CD4-positive, CD25-positive, alpha-beta regulatory T cell (primary cell): ENCODE results near the gene SZT2. TPM values are rescaled to one million over a fixed set of nuclear protein-coding genes. Genes with fewer than 3 reads are reported as not detected.
A peak's percentile ranks its signal among the peaks of the same experiment; 100 is the strongest.
"Not testable (repeated sequence)": the region's sequence is repeated elsewhere in the genome, so short reads cannot be mapped to it uniquely, and the experiment has no call there.

Source experiments
- ATAC-seq, 2 donors: fragments of 150-1000 bp; cut with Tn5 transposase; one replicate each; pipeline ENCODE4 v1.10.0; 2021; ENCODE audit warnings: low read depth in 2 of 2, moderate number of reproducible peaks in 2 of 2, moderate library complexity in 1 of 2
- DNase-seq, 3 donors: peaks; one replicate each; pipeline versions ENCODE4 v3.0.0 to v3.0.0-alpha.2; 2012 to 2022; ENCODE audit warnings: mixed read lengths in 1 of 3
- H3K27ac ChIP-seq: one replicate; pipeline ENCODE4 v1.7.0; 2013; ENCODE audit warnings: mild to moderate bottlenecking, low read length; ENCODE audit not compliant: insufficient read depth, poor library complexity, severe bottlenecking
- H3K27me3 ChIP-seq: one replicate; pipeline ENCODE4 v1.7.0; 2013; ENCODE audit warnings: low read length; ENCODE audit not compliant: control insufficient read depth, insufficient read depth
- H3K36me3 ChIP-seq: one replicate; pipeline ENCODE4 v1.7.0; 2013; ENCODE audit warnings: mild to moderate bottlenecking, low read length, moderate library complexity; ENCODE audit not compliant: control insufficient read depth, insufficient read depth
- H3K4me1 ChIP-seq: 2 replicates; pipeline ENCODE4 v1.7.0; 2013; ENCODE audit warnings: mild to moderate bottlenecking, low read length; ENCODE audit not compliant: insufficient read depth, control insufficient read depth, poor library complexity, severe bottlenecking
- H3K4me3 ChIP-seq: one replicate; pipeline ENCODE4 v1.7.0; 2013; ENCODE audit warnings: low read depth, mild to moderate bottlenecking, low read length, moderate library complexity
- H3K9me3 ChIP-seq, 2 experiments: 1 replicate in 1 of 2; 2 replicates in 1 of 2; pipeline ENCODE4 v1.7.0; 2013; ENCODE audit warnings: low read length in 2 of 2, mild to moderate bottlenecking in 1 of 2, moderate library complexity in 1 of 2; ENCODE audit not compliant: control insufficient read depth in 2 of 2
- H3K27ac Mint-ChIP-seq, 3 donors: one replicate each; pipeline ENCODE4 v1.8.0; 2020 to 2022; ENCODE audit warnings: mild to moderate bottlenecking in 3 of 3, mixed read lengths in 3 of 3, moderate library complexity in 2 of 3
- H3K27me3 Mint-ChIP-seq: one replicate; pipeline ENCODE4 v1.8.0; 2022; ENCODE audit warnings: mild to moderate bottlenecking, mixed read lengths
- H3K36me3 Mint-ChIP-seq: one replicate; pipeline ENCODE4 v1.8.0; 2020; ENCODE audit warnings: mixed read lengths
- H3K4me1 Mint-ChIP-seq, 4 donors: one replicate each; pipeline ENCODE4 v1.8.0; 2020 to 2022; ENCODE audit warnings: mixed read lengths in 4 of 4, mild to moderate bottlenecking in 1 of 4
- H3K4me3 Mint-ChIP-seq, 4 donors: one replicate each; pipeline ENCODE4 v1.8.0; 2020 to 2022; ENCODE audit warnings: mild to moderate bottlenecking in 4 of 4, mixed read lengths in 4 of 4, moderate library complexity in 3 of 4
- H3K9me3 Mint-ChIP-seq, 7 donors: one replicate each; pipeline ENCODE4 v1.8.0; 2020 to 2022; ENCODE audit warnings: mixed read lengths in 7 of 7, mild to moderate bottlenecking in 3 of 7, moderate library complexity in 2 of 7
- polyA plus RNA-seq, 4 donors: library from polyadenylated mRNA; unstranded; fragments of 300-500 nt; fragmentation: Illumina TruSeq; gene quantifications; one replicate each; pipeline ENCODE4 v1.2.3, GENCODE V29; 2021
- total RNA-seq: library from RNA; stranded (reverse); gene quantifications from one replicate; pipeline ENCODE4 v1.2.3, GENCODE V29; 2022

The SZT2 gene
- total and polyA plus RNA-seq, 5 donors from 2014 or later = 1.5 to 107 (median 3.9) TPM

DNA sequence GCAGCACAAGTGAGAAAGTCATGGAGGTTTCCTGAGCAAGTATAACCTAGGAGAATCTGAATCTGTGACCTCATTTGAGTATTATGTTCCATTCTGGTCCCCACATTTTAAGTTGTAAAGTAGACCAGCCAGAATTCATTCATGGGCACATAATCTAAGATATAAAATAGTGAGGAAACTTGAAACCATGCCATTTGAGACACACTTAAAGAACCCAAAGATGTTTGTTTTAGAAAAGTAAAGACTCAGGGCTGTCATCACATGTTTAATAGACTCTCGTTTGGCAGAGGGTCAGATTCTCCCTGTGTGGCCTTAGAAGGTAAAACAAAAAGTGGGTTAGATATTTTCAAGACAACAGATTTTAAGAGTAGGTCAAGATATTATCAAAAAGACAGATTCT is 6.4 kb downstream of the SZT2 start:
- H3K36me3 Mint-ChIP-seq = peaks cover 11% of the 10 kb centered on the region
- Histone ChIP-seq H3K4me1 (no peaks in the 10 kb centered on the region), H3K9me3 (no peaks in the 10 kb centered on the region), H3K36me3 (peaks cover 10% of the 10 kb centered on the region), H3K4me3 (no peak overlapping the region), H3K27ac (no peak overlapping the region), H3K27me3 (no peaks in the 10 kb centered on the region)
- H3K9me3 Mint-ChIP-seq = no peaks in the 10 kb centered on the region
- H3K27me3 Mint-ChIP-seq = no peaks in the 10 kb centered on the region
- no peak for ATAC-seq
- DNase-seq = no peak
- H3K4me3 Mint-ChIP-seq = no peak overlapping the region
- peaks cover 7 to 36% (median 32%) of the 10 kb centered on the region in 4 donors for H3K4me1 Mint-ChIP-seq
- peak overlapping the region in 1 of 3 donors; percentile 5 for H3K27ac Mint-ChIP-seq

DNA sequence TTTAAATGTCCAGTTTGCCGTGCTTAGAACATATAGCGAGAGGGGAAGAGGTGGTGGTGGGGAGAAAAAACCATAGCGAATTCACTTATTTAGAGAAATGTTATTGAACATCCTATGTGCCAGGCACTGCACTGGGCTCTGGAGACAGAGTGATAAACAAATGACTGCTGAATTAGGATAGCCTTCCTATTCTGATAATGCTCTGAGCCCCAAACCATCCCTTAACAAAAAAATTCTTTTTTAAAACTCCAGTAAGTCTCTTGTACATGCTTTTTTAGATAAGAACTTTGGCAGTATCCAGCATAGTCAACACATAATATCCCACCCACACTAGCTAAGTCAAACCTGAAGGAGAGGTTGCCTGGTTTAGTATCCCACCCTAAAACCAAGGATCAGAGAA is 8.5 kb downstream of the SZT2 start:
- peaks cover 24% of the 10 kb centered on the region for H3K36me3 Mint-ChIP-seq
- no peak for DNase-seq
- no peak overlapping the region for H3K27ac Mint-ChIP-seq
- Histone ChIP-seq H3K27me3 (no peaks in the 10 kb centered on the region), H3K9me3 (no peaks in the 10 kb centered on the region), H3K4me3 (no peak overlapping the region), H3K27ac (no peak overlapping the region), H3K36me3 (peaks cover 19% of the 10 kb centered on the region), H3K4me1 (no peaks in the 10 kb centered on the region)
- no peaks in the 10 kb centered on the region for H3K9me3 Mint-ChIP-seq
- no peak for ATAC-seq
- H3K4me3 Mint-ChIP-seq = no peak overlapping the region
- H3K27me3 Mint-ChIP-seq = no peaks in the 10 kb centered on the region
- H3K4me1 Mint-ChIP-seq = peaks cover 4 to 32% (median 27%) of the 10 kb centered on the region in 4 donors

DNA sequence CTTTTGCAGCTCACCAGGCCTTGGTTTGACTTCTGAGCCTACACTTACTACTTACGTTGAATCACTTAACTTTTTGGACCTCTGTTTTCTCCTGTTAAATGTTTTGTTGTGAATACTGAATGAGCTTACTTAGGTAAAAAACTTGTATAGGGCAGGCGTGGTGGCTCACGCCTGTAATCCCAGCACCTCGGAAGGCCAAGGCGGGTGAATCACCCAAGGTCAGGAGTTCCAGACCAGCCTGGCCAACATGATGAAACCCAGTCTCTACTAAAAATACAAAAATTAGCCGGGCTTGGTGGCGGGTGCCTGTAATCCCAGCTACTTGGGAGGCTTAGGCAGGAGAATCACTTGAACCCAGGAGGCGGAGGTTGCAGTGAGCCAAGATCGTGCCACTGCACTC is 10.7 kb downstream of the SZT2 start:
- H3K27ac ChIP-seq, H3K9me3 ChIP-seq, ATAC-seq, DNase-seq, H3K27me3 ChIP-seq, H3K4me3 ChIP-seq, H3K27ac Mint-ChIP-seq, H3K4me3 Mint-ChIP-seq, H3K4me1 ChIP-seq, H3K9me3 Mint-ChIP-seq, H3K27me3 Mint-ChIP-seq: not testable (repeated sequence)
- H3K36me3 Mint-ChIP-seq = peaks cover 39% of the 10 kb centered on the region
- H3K4me1 Mint-ChIP-seq = peaks cover 4 to 28% (median 17%) of the 10 kb centered on the region in 4 donors
- peaks cover 37% of the 10 kb centered on the region for H3K36me3 ChIP-seq

DNA sequence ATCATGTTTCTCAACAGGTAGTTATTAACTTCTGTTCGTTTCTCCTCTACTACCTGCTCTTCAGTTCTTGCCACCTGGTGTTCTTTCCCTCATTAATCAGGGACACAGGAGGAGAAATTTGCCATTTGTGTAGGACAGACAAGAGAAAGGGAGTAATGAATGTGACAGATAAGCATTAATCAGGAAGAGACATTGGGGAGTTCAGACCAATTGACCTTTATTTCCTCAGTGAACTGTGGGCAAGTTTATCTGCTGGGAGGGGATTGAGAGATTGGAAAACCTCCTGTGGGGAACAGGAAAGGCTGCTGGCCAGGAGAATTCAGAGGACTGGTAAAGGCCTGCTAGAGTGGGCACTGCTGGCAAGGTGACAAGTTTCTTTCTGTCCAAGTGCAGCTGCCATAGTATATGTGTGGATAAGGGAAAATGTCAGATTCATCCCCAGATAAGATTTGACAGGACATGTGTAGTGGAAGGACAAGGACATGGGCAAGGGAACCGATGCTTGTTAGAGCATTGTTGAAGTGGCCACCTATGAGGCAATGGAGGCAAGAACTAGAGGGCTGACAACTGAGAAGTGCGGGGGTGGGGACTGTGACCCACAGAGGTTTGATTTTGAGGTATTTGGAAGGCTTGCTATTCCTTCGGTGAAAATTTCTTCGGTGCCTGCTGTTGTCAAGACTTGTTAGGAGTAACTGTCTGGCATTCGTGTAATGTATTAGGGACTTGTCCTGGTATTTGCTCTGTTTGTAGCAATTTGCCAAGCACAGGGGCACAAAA is 12.6 kb downstream of the SZT2 start:
- peaks cover 46% of the 10 kb centered on the region for H3K36me3 ChIP-seq
- H3K9me3 ChIP-seq = no peaks in the 10 kb centered on the region
- no peak overlapping the region for H3K4me3 ChIP-seq
- Mint-ChIP-seq H3K9me3 (no peaks in the 10 kb centered on the region), H3K27ac (peak overlapping the region in 2 of 3 donors; percentile 15 to 59), H3K4me1 (peaks cover 8 to 25% (median 17%) of the 10 kb centered on the region in 4 donors), H3K36me3 (peaks cover 45% of the 10 kb centered on the region), H3K4me3 (no peak overlapping the region), H3K27me3 (no peaks in the 10 kb centered on the region)
- DNase-seq (no peak), ATAC-seq (no peak)
- H3K27ac ChIP-seq = no peak overlapping the region
- no peaks in the 10 kb centered on the region for H3K4me1 ChIP-seq
- H3K27me3 ChIP-seq = no peaks in the 10 kb centered on the region

DNA sequence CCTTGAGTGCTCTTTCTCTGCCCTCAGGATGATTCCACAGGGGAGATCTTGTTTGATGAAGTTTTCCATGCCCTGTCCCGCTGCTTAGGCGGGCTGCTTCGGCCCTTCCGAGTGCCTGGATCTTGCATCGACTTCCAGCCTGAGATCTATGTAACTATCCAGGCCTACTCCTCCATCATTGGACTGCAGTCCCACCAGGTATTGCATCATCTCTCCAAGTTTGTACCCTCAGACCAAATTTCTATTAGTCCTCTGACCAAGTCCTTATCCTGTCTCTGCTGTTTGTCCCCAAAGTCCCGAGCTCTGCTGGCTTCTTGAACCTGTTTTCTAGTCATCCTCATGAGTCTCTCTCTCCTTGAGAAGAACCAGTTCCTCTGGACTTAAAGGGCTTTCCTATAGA is 14.7 kb downstream of the SZT2 start:
- ATAC-seq (no peak), DNase-seq (no peak)
- no peak overlapping the region for H3K27ac ChIP-seq
- Mint-ChIP-seq H3K27me3 (no peaks in the 10 kb centered on the region), H3K4me3 (no peak overlapping the region), H3K9me3 (no peaks in the 10 kb centered on the region), H3K4me1 (peaks cover 13 to 15% (median 13%) of the 10 kb centered on the region in 4 donors), H3K27ac (peak overlapping the region in 1 of 3 donors; percentile 41), H3K36me3 (peaks cover 49% of the 10 kb centered on the region)
- H3K27me3 ChIP-seq = no peaks in the 10 kb centered on the region
- no peak overlapping the region for H3K4me3 ChIP-seq
- peaks cover 60% of the 10 kb centered on the region for H3K36me3 ChIP-seq
- no peaks in the 10 kb centered on the region for H3K9me3 ChIP-seq
- H3K4me1 ChIP-seq = no peaks in the 10 kb centered on the region

DNA sequence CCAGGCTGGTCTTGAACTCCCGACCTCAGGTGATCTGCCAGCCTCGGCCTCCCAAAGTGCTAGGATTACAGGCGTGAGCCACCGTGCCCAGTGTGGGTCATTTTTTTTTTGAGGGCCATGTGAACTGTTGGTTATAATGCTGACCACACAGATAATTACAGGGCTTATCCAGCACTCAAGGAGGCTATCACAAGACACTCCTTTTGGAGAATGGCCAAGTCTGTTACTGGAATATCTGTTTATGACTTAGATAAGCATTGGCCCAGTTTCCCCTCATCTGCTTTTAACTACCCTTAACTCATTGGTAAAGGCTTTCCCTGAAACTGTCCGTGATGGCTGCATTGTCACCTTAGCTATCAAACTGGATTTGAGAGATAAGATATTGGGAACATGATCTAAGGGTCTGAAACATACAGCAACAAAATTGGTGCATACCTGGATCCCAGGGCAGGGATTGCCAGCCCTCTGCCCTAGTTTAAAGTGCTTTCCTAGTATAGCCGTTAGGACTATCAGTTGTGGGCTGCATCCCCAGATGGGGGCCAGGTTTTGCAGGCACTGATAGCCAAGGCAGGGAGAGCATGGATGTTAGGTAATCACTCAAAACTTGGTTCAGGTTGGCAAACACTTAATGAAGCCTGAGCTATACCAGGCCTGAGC is 15.6 kb downstream of the SZT2 start:
- H3K36me3 Mint-ChIP-seq = peaks cover 56% of the 10 kb centered on the region
- Histone ChIP-seq H3K9me3 (no peaks in the 10 kb centered on the region), H3K4me1 (no peaks in the 10 kb centered on the region), H3K27me3 (no peaks in the 10 kb centered on the region), H3K36me3 (peaks cover 60% of the 10 kb centered on the region), H3K4me3 (no peak overlapping the region), H3K27ac (no peak overlapping the region)
- peak overlapping the region in 1 of 3 donors; percentile 70 for H3K27ac Mint-ChIP-seq
- DNase-seq (no peak), ATAC-seq (no peak)
- H3K4me1 Mint-ChIP-seq = peaks cover 7 to 19% (median 13%) of the 10 kb centered on the region in 4 donors
- no peaks in the 10 kb centered on the region for H3K27me3 Mint-ChIP-seq
- H3K9me3 Mint-ChIP-seq = no peaks in the 10 kb centered on the region
- no peak overlapping the region for H3K4me3 Mint-ChIP-seq

DNA sequence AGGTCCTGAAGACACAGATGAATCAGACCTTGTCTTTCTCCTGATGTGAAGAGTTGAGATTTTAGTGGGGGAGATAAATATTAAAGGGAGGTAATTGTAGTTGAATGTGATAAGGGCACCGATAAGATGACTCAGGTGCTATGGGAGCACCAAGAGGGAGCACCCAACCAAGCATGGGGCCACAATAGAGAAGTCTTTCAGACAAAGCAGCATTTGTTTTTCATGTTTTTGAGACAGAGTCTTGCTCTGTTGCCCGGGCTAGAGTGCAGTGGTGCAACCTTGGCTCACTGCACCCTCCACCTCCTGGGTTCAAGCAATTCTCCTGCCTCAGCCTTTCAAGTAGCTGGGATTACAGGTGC is 16.2 kb downstream of the SZT2 start:
- peaks cover 60% of the 10 kb centered on the region for H3K36me3 ChIP-seq
- H3K4me1 Mint-ChIP-seq = peaks cover 5 to 19% (median 13%) of the 10 kb centered on the region in 4 donors
- H3K4me3 Mint-ChIP-seq = no peak overlapping the region
- no peak overlapping the region for H3K4me3 ChIP-seq
- H3K4me1 ChIP-seq = no peaks in the 10 kb centered on the region
- no peak for ATAC-seq
- H3K9me3 Mint-ChIP-seq = no peaks in the 10 kb centered on the region
- no peaks in the 10 kb centered on the region for H3K9me3 ChIP-seq
- H3K27me3 ChIP-seq = no peaks in the 10 kb centered on the region
- peak overlapping the region in 1 of 3 donors; percentile 70 for H3K27ac Mint-ChIP-seq
- no peaks in the 10 kb centered on the region for H3K27me3 Mint-ChIP-seq
- no peak overlapping the region for H3K27ac ChIP-seq
- H3K36me3 Mint-ChIP-seq = peaks cover 56% of the 10 kb centered on the region
- no peak for DNase-seq
